Thyroid gland (tissue), 4 donors: ENCODE measurements around the gene RAB44. TPM values are rescaled to one million over a fixed set of nuclear protein-coding genes. Genes with fewer than 3 reads are reported as not detected.

Source experiments
- DNase-seq, 2 donors: peaks; one replicate each; pipeline ENCODE4 v3.0.0-alpha.2; 2019
- H3K27ac ChIP-seq, 3 donors: fragments of 200-600 bp; sonication (generic); 1 replicate in 2 of 3; 2 replicates in 1 of 3; pipeline ENCODE4 v1.5.1; 2016 to 2019; ENCODE audit warnings: mild to moderate bottlenecking in 1 of 3, moderate library complexity in 1 of 3
- H3K27me3 ChIP-seq: fragments of 200-600 bp; sonication (generic); one replicate; pipeline ENCODE4 v1.5.1; 2019
- H3K36me3 ChIP-seq, 2 donors: fragments of 200-600 bp; sonication (generic); one replicate each; pipeline ENCODE4 v1.5.1; 2016 to 2019
- H3K4me1 ChIP-seq, 2 donors: fragments of 200-600 bp; sonication (generic); one replicate each; pipeline ENCODE4 v1.5.1; 2017 to 2019
- H3K4me3 ChIP-seq, 3 donors: fragments of 200-600 bp; sonication (generic); replicated peaks in 1 of 3; 1 replicate in 2 of 3; 2 replicates in 1 of 3; pipeline ENCODE4 v1.5.1; 2016; ENCODE audit warnings: mild to moderate bottlenecking in 1 of 3
- H3K9me3 ChIP-seq: fragments of 200-600 bp; sonication (generic); one replicate; pipeline ENCODE4 v1.5.1; 2017
- CTCF ChIP-seq, 6 experiments: fragments of 200-600 bp in 3 of 6; fragments of 450-650 bp in 3 of 6; sonication (generic) in 3 of 6; IDR thresholded peaks; one replicate each; pipeline ENCODE4 v1.5.1; 2016 to 2019; ENCODE audit warnings: antibody characterized with exemption in 6 of 6, mild to moderate bottlenecking in 2 of 6, inconsistent platforms in 1 of 6, moderate library complexity in 1 of 6
- POLR2A ChIP-seq, 2 donors: fragments of 450-650 bp; IDR thresholded peaks; one replicate each; pipeline ENCODE4 v1.6.1; 2017; ENCODE audit warnings: antibody characterized with exemption in 2 of 2, mild to moderate bottlenecking in 2 of 2, moderate library complexity in 1 of 2
- WGBS, 2 donors: methylation state at CpG; one replicate each; pipeline ENCODE4 v1.1.5; 2017; 5-methylcytosine and 5-hydroxymethylcytosine counted together
- intact Hi-C: fragments of 100-400 bp; cut with DNase I; formaldehyde crosslinking; loops from one replicate; pipeline ENCODE4 v1.15.1; 2023
- total RNA-seq, 4 donors: library from RNA; depleted of rRNA; stranded (reverse); fragments of >200 nt; gene quantifications; one replicate each; pipeline ENCODE4 v1.2.3, GENCODE V29; 2016

The RAB44 gene
- total RNA-seq, 4 donors from 2014 or later = 0.11 TPM; not detected in 3

DNA sequence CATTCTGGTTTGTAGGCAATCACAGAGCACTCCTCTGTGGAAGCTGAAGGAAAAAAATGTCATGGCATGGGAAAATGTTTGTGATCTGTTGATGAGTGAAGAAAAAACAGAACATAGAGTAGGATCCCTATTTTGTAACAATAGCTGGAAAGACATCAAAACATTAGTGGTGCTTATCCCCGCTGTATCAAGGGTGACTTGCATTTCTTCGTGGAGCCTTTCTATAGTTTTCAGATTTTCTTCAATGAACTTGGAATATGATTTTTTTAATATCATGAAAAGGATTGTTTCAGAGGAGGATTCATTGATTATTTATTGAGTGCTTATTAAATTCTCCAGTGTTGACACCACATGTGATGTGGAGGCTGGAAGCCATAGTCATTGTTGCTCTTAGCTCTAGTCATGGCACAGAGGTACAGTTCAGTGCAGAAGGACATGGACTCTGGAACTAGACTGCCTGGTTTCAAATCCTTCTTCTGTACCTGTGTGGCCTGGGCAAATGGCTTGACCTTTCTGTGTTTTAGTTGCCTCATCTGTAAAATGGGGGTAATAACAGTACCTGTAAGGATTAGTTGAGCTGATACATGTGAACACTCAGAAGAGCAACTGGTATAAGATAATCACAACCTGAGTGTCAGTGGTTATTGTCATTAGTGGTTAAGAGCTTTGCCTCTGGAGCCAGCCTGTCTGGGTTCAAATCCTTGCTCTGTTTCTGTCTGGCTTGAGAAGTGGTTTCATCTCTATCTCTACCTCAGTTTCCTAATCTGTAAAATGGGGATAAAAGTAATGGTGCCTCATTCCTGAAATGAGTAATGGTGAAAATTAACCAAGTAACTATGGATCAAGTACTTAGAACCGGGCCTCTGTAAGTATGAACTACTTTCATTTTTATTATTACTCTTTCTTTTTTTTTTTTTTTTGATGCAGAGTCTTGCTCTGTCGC is 33.9 kb upstream of the RAB44 start:
- TF ChIP-seq POLR2A (IDR thresholded peaks at IDR 0.05) (no peak), CTCF (IDR thresholded peaks at IDR 0.05) (no peak)
- Histone ChIP-seq H3K27me3 (no peaks in the 10 kb centered on the region), H3K4me3 (no peak overlapping the region), H3K36me3 (no peaks in the 10 kb centered on the region), H3K9me3 (no peaks in the 10 kb centered on the region), H3K27ac (no peak overlapping the region), H3K4me1 (peaks cover 19 to 23% of the 10 kb centered on the region in 2 donors)
- DNase-seq = no peak
- 70 to 79% methylated on average over 4 of the region's 4 CpGs for WGBS, 2 donors
- intact Hi-C loops = no loop called here

GRCh38 chr6:36665180-36665579 is 32.4 kb upstream of the RAB44 start:
- H3K4me3 ChIP-seq = no peak overlapping the region
- H3K27me3 ChIP-seq = no peaks in the 10 kb centered on the region
- WGBS, 2 donors = 96 to 97% methylated on average over 4 of the region's 4 CpGs
- intact Hi-C loops = no loop called here
- H3K27ac ChIP-seq = no peak overlapping the region
- no peak for DNase-seq
- no peaks in the 10 kb centered on the region for H3K9me3 ChIP-seq
- no peak for TF ChIP-seq CTCF (IDR thresholded peaks at IDR 0.05)
- TF ChIP-seq POLR2A (IDR thresholded peaks at IDR 0.05) = no peak
- H3K36me3 ChIP-seq = no peaks in the 10 kb centered on the region
- peaks cover 19 to 23% of the 10 kb centered on the region in 2 donors for H3K4me1 ChIP-seq

GRCh38 chr6:36666287-36666686 is 31.3 kb upstream of the RAB44 start:
- WGBS, 2 donors = 96 to 100% methylated on average over 2 of the region's 2 CpGs
- peaks cover 10 to 17% of the 10 kb centered on the region in 2 donors for H3K4me1 ChIP-seq

GRCh38 chr6:36666826-36667591 is 30.6 kb upstream of the RAB44 start:
- no peaks in the 10 kb centered on the region for H3K27me3 ChIP-seq
- 28 to 38% methylated on average over 8 to 9 of the region's 9 CpGs for WGBS, 2 donors
- peak; percentile 92 to 96 for DNase-seq
- H3K4me3 ChIP-seq = no peak overlapping the region
- intact Hi-C loops = no loop called here
- TF ChIP-seq POLR2A (IDR thresholded peaks at IDR 0.05) (no peak), CTCF (IDR thresholded peaks at IDR 0.05) (no peak)
- no peaks in the 10 kb centered on the region for H3K36me3 ChIP-seq
- peak overlapping the region; percentile 26 to 93 (median 70) for H3K27ac ChIP-seq
- no peaks in the 10 kb centered on the region for H3K9me3 ChIP-seq
- peaks cover 10 to 17% of the 10 kb centered on the region in 2 donors for H3K4me1 ChIP-seq

More at GRCh38 chr6:36666287-36666686, 31.3 kb upstream of the RAB44 start:
- intact Hi-C loops = no loop called here
- Histone ChIP-seq H3K27ac (peak overlapping the region; percentile 26 to 93 (median 70)), H3K27me3 (no peaks in the 10 kb centered on the region), H3K36me3 (no peaks in the 10 kb centered on the region), H3K9me3 (no peaks in the 10 kb centered on the region), H3K4me3 (no peak overlapping the region)
- TF ChIP-seq POLR2A (IDR thresholded peaks at IDR 0.05) (no peak), CTCF (IDR thresholded peaks at IDR 0.05) (no peak)
- DNase-seq = peak in 1 of 2 donors; percentile 42
